Measurements from ENCODE around the gene PDCD11.

PDCD11 gene

GRCh38 chr10:103439776-103440175 lies 43.4 kb downstream of the PDCD11 start:
- no peak overlapping the region for H3K4me3 ChIP-seq (replicated peaks; ENCODE audit: low read depth, low read length)
- no peak for TF ChIP-seq CTCF (IDR thresholded peaks at IDR 0.05; ENCODE audit: low read depth, low read length, missing control alignments)
- DNase-seq (ENCODE audit: extremely low read depth, low read depth) = no peak

- H3K4me3 ChIP-seq (replicated peaks; ENCODE audit: low read depth, low read length) = no peak overlapping the region
- DNase-seq (ENCODE audit: extremely low read depth, low read depth) = no peak
- no peak for TF ChIP-seq CTCF (IDR thresholded peaks at IDR 0.05; ENCODE audit: low read depth, low read length, missing control alignments)
These were observed 44.0 kb downstream of the PDCD11 start for GRCh38 chr10:103440416-103440815.

- H3K4me3 ChIP-seq (replicated peaks; ENCODE audit: low read depth, low read length) = no peak overlapping the region
- no peak for TF ChIP-seq CTCF (IDR thresholded peaks at IDR 0.05; ENCODE audit: low read depth, low read length, missing control alignments)
- no peak for DNase-seq (ENCODE audit: extremely low read depth, low read depth)
These were observed 44.8 kb downstream of the PDCD11 start for GRCh38 chr10:103441206-103441605.

GRCh38 chr10:103441611-103442010 lies 45.2 kb downstream of the PDCD11 start:
- DNase-seq (ENCODE audit: extremely low read depth, low read depth) = no peak
- no peak for TF ChIP-seq CTCF (IDR thresholded peaks at IDR 0.05; ENCODE audit: low read depth, low read length, missing control alignments)
- H3K4me3 ChIP-seq (replicated peaks; ENCODE audit: low read depth, low read length) = no peak overlapping the region

GRCh38 chr10:103442031-103442461 lies 45.6 kb downstream of the PDCD11 start:
- TF ChIP-seq CTCF (IDR thresholded peaks at IDR 0.05; ENCODE audit: low read depth, low read length, missing control alignments) = no peak
- no peak for DNase-seq (ENCODE audit: extremely low read depth, low read depth)
- H3K4me3 ChIP-seq (replicated peaks; ENCODE audit: low read depth, low read length) = no peak overlapping the region

- DNase-seq (ENCODE audit: extremely low read depth, low read depth) = no peak
- no peak overlapping the region for H3K4me3 ChIP-seq (replicated peaks; ENCODE audit: low read depth, low read length)
These were observed 47.2 kb downstream of the PDCD11 start for GRCh38 chr10:103443475-103444185.

More at GRCh38 chr10:103443475-103444185, 47.2 kb downstream of the PDCD11 start:
- no peak for TF ChIP-seq CTCF (IDR thresholded peaks at IDR 0.05; ENCODE audit: low read depth, low read length, missing control alignments)
